ENCODE measurements around the gene GMIP.

GMIP gene

GRCh38 chr19:19661141-19661674 is 17.8 kb upstream of the GMIP start:
- DNase-seq, result no peak

- no peak for DNase-seq
Observed at GRCh38 chr19:19659646-19660245, 16.3 kb upstream of the GMIP start.

DNA sequence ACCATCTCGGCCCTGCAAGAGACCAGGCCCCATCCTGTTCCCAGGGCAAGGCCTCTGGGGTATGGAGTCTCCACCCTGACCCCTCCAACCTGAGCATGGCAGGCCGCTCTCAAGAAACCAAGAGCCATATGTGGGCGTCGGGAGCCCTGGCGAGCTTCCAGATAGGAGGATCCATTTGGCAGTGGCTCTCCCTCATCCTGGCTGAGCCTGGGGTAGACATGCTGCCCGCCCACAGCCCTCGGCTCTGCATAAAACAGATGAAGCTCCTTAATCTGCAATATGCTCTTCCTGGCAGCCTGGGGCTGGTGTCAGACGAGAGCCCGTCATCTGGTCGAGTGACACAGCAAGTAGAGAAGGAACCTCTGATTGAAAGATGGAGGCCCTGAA is 13.9 kb upstream of the GMIP start:
- DNase-seq, result peak in 6 of 56 donors; percentile 13 to 31 (median 16)

- DNase-seq, result no peak
Observed at GRCh38 chr19:19656451-19657396, 13.3 kb upstream of the GMIP start.

- DNase-seq, result no peak
Observed at GRCh38 chr19:19655641-19656343, 12.3 kb upstream of the GMIP start.

DNA sequence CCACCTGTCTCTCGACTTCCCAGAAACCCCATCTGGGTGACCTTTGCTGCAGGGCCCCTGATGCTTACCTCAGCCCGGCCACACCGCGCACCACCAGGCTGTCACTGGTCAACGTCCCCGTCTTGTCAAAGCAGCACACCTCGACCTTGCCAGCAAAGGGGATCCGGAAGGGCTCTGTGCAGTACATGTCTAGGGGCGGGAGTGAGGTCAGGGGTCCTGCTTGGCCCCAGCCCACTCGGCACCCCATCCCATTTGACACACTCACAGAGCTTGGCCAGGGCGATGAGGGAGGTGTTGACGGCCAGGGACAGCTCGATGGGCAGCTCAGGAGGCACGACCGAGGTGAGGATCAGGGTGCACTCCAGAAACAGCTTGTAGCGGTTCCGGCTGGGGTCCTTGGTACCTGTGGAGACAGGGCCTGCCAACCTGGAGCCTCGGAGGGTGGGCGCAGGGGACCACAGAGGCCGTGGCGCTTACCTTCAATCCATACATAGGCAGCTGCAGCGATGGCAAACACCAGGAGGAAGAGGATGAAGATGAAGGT is 11.7 kb upstream of the GMIP start:
- DNase-seq, result no peak

- no peak for DNase-seq
Observed at GRCh38 chr19:19654441-19654840, 11.0 kb upstream of the GMIP start.

- DNase-seq, result no peak
Observed at GRCh38 chr19:19653597-19654147, 10.2 kb upstream of the GMIP start.

GRCh38 chr19:19652482-19653295 is 9.2 kb upstream of the GMIP start:
- no peak for DNase-seq

- peak in 44 of 56 donors; percentile 5 to 72 (median 39) for DNase-seq
Observed at GRCh38 chr19:19651076-19651475, 7.6 kb upstream of the GMIP start.

GRCh38 chr19:19650331-19650730 is 6.9 kb upstream of the GMIP start:
- peak in 5 of 56 donors; percentile 4 to 26 (median 17) for DNase-seq

DNA sequence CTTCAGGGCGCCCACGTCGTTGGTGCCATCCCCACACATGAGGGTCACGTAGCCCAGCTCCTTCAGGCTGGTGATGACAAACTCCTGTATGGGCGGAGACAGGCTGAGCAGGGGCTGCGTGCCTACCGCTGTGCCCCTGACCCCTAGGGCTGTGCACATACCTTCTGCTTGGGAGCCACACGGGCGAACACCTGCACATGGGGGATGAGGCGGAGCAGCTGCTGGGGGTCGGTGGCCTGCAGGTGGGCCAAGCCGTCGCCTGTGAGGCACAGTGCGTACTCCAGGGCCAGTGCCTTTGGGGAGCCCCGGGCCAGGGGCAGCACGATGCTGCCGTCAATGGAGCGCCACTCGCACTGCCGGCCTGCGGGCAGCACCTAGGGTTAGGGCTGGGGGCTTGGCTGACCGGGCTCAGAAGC is 6.1 kb upstream of the GMIP start:
- DNase-seq, result no peak

DNA sequence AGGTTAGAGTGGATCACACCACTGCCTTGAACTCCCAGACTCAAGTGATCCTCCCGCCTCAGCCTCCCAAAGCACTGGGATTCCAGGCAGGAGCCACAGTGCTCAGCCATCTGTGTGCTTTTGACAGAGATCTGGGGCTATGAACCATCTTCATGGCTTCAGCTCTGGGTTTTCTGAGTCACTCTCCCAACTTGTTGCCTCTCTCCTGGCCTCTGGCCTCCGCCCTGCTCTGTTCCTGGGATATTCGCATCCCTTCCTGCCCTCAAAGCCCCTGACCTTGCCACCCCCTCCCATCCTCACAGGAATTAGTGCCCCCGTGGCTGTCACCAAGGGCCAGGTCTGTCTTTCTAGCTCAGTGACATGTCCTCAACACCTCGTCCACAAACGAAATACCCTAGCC is 5.7 kb upstream of the GMIP start:
- DNase-seq, result no peak

DNA sequence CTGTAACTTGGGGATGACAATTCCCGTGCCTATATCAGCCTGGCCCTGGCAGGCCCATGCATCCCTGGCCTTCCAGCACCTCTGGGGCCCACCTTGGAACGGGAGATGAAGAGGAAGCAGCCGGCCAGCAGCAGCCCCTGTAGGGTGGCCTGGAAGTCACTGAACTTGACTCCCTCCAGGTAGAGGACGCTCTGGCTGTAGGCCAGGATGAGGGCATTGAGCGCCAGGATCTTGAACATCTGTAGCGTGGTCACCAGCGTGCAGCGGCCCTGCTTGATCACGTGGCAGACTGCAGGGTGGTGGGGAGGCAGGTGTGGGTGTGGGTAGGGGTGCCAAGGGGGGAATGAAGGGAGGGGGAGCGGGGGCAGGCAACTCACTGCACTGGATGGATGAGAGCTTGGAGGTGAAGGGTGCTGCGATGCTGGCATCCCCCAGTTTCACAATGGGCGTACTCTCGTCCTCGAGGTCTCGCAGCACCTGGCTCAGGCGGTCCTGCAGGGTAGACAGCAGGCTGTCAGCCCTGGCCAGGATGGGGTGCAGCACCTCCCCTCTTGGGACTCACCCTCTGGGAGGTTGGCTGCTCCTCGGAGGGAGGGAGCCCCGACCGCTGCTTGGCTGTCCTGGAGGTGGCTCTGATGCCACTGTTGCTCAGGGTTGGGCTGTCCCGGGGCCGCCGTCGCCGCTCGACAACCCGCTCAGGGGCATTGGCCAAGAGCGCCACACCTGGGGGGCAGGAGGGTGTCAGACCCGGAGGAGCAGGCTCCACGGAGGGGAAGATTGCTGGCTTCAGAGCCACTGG is 3.8 kb upstream of the GMIP start:
- DNase-seq, result no peak

GRCh38 chr19:19645233-19645870 is 1.9 kb upstream of the GMIP start:
- DNase-seq, result no peak

GRCh38 chr19:19644054-19644388 is 564 bp upstream of the GMIP start:
- DNase-seq, result peak in 1 of 56 donors; percentile 23

GRCh38 chr19:19642506-19643157 is 825 bp downstream of the GMIP start:
- no peak for DNase-seq

GRCh38 chr19:19637523-19638251 is 5.8 kb downstream of the GMIP start:
- DNase-seq, result no peak

All from nucleus accumbens (tissue), 56 donors.